NK-92 (cell line): ENCODE results near the gene COX11.

Source experiments
- DNase-seq: peaks from one replicate; lab custom pipeline; 2025; ENCODE audit not compliant: unreplicated experiment; lab: John Stamatoyannopoulos, UW

The COX11 gene, protein sequence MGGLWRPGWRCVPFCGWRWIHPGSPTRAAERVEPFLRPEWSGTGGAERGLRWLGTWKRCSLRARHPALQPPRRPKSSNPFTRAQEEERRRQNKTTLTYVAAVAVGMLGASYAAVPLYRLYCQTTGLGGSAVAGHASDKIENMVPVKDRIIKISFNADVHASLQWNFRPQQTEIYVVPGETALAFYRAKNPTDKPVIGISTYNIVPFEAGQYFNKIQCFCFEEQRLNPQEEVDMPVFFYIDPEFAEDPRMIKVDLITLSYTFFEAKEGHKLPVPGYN

GRCh38 chr17:54968262-54968987 lies at the start of gene COX11, which contains the start of gene STXBP4:
Gene COX11 (minus strand): TSS chr17:54968654. CDS start chr17:54968646, 8 bp downstream.
Gene STXBP4 (plus strand): TSS chr17:54968765. CDS start chr17:54986220, 17,455 bp downstream.
- peak; percentile 59 for DNase-seq

GRCh38 chr17:55005520-55005919 lies 37.1 kb upstream of the COX11 start:
- no peak for DNase-seq

DNA sequence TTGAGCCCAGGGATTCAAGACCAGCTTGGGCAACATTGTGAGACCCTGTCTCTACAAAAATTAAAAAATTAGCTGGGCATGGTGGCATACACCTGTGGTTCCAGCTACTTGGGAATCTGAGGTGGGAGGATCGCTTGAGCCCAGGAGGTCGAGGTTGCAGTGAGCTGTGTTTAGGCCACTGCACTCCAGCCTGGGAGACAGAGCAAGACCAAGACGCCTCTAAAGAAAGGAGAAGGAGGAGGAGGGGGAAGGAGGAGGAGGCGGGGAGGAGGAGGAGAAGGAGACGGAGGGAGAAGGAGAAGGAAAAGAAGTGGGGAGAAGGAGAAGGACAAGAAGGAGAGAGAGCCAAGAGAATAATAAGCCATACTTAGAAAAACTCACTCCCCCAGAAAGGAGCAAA lies 36.0 kb upstream of the COX11 start:
- no peak for DNase-seq

- no peak for DNase-seq
Measured at GRCh38 chr17:55002458-55002857, 34.0 kb upstream of the COX11 start.

DNA sequence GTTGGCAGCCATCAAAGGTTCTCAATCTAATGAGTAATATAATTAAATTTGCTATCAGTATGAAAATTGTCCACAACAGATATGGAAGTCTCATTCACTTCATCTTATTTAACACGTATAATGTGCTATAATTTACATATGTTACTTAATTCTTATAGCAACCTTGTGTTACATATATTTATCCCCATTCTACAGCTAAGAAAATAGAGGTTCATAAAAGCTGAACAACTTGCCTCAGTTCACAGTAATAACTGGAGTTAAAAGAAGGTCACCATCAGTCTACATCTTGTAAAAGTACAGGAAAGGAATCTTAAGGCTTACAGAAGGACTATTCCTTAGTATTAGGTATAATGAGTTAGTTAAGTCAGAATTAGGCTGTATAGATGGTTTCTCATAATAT lies 28.0 kb upstream of the COX11 start:
- no peak for DNase-seq

- DNase-seq = no peak
Measured at GRCh38 chr17:54992797-54993639, 24.6 kb upstream of the COX11 start.

DNA sequence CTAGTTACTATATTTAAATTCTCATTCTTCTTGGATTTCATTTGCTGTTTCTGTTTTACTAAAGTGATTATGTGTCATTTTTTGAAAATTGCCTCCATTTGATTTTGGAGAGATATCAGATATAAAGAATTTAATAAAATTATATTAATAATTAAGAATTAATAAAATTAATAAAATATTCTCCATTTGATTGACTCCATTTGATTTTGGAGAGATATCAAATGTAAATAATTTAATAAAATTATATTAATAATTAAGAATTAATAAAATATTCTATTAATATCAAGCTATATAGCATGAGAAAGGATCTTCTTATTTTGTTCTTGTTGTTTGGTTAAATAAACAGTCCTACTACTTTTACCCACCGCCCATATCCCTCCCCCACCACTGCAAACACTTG lies 23.1 kb upstream of the COX11 start:
- DNase-seq = no peak

DNA sequence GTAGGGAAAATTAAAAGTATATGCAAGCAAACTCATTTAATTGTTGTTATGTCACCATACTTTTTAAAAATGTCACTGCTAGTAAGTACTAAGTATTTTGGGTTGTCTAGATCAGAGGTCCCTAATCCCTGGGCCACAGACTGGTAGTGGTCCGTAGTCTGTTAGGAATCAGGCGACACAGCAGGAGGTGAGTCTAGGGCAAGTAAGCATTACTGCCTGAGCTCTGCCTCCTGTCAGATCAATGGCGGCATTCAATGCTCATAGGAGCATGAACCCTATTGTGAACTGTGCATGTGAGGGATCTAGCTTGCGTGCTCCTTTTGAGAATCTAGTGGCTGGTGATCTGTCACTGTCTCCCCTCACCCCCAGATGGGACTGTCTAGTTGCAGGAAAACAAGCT lies 21.7 kb upstream of the COX11 start:
- DNase-seq = no peak

- DNase-seq = no peak
Measured at GRCh38 chr17:54985476-54985875, 17.0 kb upstream of the COX11 start.

DNA sequence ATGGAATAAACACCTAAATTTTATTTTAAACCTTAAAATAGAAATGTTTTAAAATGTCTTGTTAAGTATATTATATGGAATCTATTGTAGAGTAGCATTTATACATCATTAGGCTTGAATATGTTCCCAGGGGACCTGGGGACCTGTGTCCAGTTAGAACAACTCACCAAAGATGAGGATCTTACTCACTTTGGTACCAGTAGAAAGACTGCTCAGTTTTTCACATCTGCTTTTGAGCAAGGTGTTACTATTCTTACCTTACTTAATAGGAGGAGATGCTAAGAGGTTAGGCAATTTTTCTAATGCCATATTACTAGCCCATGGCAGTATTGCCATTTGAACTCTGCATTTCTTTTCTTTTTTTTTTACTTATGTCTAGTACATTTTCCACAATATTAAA lies 14.8 kb upstream of the COX11 start:
- DNase-seq = no peak

DNA sequence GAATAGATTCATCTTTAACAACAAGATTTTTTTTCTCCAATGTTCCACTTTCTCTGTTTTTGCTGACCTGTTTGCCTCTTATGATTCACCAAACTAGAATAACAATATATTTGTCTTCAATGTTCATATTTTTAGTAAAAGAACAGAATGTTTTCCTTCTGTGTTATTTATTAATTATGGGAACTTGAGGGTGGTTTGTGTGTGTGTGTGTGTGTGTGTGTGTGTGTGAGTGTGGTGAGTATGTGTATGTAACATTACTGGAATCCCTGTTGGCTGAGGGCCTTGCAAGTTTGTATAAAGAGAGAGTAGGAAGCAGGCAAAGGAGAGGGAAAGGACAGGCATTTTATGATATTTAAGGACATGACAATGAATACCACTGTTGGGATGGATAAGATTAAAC lies 13.9 kb upstream of the COX11 start:
- DNase-seq = no peak

DNA sequence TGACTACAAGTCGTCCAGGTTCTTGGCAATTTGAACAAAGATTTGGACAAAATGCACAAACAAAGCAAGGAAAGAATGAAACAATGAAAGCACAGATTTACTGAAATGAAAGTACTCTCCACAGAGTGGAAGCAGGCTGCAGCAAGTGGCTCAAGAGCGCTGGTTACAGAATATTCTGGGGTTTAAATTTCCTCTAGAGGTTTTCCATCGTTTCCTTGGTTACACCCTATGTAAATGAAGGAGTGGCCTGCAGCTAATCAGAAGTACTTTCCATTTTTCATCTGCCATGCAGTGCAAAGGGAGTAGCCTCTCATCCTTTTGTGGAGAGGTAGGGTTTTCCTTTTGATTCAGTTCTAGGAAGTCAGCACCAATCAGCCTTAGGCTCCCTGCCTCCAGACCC lies 11.9 kb upstream of the COX11 start:
- DNase-seq = no peak

DNA sequence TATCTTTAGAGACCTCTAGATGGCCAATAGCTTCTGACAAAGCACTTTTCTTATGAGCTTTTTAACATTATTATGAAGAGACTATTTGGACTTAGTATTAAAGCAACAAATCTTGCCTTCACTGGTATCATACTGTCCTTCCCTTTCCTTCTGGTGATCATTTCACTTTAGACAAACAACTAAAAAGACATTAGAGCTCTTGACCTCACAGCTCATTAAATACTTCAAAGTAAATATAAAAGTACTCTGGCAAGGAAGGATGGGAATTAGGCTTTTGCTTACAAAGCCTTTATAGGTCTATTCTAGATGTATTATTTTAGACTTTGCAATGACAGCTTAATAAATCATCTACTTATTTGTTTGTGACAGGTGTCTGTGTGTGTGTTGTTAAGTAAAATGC lies 11.2 kb upstream of the COX11 start:
- DNase-seq = no peak

GRCh38 chr17:54977744-54978143 lies 9.3 kb upstream of the COX11 start:
- no peak for DNase-seq

- no peak for DNase-seq
Measured at GRCh38 chr17:54976316-54976715, 7.9 kb upstream of the COX11 start.

- no peak for DNase-seq
Measured at GRCh38 chr17:54974759-54975158, 6.3 kb upstream of the COX11 start.

DNA sequence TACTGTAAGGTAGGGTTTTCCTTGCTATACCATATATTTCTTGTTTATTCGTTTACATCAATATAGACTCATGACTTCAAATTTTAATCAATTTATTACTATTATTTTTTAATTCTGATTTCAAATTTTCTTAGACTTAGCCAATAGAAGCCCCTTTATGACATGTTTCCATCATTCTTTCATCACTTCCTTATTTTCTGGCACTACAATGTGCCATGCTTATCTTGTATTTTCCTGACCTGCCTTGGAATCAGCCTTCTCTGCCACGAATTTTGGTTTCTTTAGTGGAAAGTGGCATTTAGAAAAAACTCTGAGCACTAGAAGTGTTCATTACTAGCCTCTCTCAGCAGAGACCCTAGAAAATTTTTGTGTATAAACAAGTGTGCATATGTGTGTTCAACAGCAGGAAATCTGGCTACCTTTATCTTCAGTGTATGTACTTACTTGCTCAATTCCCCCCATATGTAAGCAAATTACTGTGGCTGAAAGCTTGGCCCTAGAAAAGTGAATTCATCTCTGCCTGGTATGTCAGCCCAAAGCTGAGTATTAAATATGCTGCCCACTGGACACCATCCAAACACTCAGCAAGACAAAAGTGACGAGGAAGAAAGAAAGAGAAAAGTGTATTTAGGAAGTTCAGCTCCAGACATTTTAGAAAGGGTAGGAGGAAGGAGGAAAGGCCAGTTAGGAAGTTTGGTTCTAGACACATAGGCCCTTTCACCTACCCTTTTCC lies 4.1 kb upstream of the COX11 start:
- DNase-seq = no peak

DNA sequence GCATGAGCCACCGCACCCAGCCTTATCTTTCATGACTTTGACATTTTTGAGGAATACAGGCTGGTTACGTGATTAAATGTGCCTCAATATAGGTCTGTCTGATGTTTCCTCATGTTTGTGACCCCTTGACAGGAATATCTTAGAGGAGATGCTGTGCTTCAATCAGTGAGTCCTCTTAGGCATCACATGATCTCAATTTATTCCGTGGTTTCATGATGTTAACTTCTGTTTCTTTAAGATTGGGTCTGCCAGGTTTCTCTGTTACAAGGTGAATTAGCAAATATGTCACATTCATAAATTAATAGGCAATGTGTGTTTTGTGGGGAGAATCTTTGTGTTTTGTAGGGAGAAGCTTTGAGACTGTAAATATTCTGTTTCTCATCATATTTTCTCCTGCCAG lies 3.4 kb upstream of the COX11 start:
- no peak for DNase-seq

DNA sequence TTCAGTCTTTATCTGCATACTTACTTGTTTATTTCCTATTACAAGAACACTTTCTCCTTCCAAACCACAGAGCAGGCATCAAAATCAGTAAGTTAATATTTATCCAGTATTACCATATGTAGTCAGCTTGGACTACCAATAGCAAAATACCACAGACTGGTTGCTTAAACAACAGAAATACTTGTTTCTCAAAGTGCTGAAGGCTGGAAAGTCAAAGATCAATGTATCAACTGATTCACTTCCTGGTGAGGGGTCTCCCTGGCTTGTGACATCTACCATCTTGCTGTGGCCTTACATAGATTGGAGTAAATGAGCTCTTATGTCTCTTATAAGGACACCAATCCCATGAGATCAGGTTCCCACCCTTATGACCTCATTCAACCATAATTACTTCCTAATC lies 2.7 kb upstream of the COX11 start:
- no peak for DNase-seq

GRCh38 chr17:54969658-54970572 lies 1.5 kb upstream of the COX11 start:
- no peak for DNase-seq
